LNCAP (cell line): Measurements from ENCODE around the gene CRISPLD2.

Experiments
- TF ChIP-seq, protein P1 (sequence below): fragments of 450-650 bp; IDR thresholded peaks from 2 replicates; pipeline ENCODE4 v1.5.1; 2017; ENCODE audit warnings: mild to moderate bottlenecking

Gene CRISPLD2

DNA sequence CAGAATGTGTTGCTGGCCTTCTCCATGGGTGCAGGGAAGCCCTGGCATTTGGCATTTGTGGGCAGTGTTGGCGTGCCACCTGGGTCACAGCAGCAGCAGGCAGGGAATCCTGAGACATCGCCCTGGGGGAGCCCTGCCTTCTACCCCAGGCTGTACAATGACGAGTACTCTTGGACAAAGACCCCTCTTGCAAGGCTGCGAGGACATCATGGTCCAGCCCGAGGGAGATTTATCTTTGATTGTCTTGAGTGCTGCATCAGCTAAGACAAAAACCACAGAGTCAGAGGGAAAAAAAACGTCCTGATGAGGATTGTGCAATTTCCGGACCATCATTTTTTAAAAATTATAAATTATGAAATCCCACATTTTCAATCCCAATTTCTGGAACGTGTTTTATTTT is 3.7 kb downstream of the CRISPLD2 start:
- TF ChIP-seq, protein P1, sequence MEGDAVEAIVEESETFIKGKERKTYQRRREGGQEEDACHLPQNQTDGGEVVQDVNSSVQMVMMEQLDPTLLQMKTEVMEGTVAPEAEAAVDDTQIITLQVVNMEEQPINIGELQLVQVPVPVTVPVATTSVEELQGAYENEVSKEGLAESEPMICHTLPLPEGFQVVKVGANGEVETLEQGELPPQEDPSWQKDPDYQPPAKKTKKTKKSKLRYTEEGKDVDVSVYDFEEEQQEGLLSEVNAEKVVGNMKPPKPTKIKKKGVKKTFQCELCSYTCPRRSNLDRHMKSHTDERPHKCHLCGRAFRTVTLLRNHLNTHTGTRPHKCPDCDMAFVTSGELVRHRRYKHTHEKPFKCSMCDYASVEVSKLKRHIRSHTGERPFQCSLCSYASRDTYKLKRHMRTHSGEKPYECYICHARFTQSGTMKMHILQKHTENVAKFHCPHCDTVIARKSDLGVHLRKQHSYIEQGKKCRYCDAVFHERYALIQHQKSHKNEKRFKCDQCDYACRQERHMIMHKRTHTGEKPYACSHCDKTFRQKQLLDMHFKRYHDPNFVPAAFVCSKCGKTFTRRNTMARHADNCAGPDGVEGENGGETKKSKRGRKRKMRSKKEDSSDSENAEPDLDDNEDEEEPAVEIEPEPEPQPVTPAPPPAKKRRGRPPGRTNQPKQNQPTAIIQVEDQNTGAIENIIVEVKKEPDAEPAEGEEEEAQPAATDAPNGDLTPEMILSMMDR: no peak

DNA sequence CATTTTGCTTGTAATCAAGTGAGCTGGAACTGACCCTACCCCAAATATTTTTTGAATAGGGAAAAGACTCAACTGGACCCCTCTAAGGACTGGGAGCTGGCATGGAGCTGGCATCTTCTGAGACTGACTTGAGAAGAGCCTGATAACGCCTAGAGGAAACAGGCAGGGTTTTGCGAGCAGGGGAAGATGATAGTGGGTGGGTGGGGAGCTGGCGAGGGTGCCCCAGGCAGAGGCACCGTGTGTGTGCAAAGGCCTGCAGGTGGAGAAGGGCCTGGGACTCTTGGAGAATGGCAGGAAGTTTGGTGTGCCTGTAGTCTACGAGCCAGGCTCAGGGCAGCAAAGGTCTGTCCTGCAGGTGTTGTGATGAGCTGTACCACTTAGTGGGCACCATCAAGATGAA is 4.1 kb downstream of the CRISPLD2 start:
- TF ChIP-seq, protein P1: no peak

DNA sequence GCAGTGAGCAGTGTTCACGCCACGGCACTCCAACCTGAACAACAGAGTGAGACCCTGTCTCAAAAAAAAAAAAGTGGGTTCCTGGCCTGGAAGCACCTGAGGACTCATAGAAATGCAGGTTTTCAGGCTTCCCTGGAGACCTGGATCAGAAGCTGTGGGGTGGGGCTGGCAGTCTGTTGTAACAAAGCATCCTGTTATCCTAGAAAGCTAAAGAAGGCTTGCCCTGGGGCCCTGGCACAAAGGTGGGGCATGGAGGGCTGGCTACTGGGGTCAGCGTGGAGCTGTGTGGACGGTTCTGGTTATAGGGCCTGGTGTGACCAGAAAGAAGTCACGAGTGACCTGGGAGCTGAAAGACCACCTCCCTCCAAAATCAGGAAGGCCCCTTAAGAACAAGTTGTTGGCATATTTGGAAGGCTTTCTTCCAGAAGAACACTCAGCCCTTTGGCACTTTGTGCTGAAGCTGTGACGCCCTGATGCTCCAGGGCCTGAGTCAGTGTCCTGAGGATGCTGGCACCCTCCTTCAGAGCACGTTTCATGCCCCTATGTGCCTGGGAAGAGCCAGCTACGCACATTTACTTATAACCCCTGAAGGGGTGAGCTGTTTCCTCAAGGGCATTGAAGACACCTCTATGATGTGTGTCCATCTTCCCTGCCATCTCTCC is 6.2 kb downstream of the CRISPLD2 start:
- TF ChIP-seq, protein P1: no peak

DNA sequence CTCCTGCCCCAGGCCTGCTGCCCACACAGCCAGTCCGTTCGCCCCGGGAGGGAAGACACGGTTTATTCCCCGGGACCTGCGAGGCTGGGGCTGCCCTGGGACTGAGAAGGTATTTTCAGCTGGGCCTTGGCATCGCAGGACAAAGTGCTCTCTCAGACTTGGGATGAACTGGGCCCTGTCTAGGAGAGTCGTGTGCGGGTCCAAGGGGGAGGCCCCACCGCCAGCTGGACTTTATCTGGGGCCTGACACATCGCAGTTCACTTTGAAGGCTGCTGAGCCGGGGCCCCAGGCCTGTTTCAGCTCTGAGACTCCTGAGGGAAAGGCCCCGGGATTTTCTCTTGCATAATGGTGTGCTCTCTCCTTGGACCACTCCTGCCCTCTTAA is 6.8 kb downstream of the CRISPLD2 start:
- TF ChIP-seq, protein P1: no peak

DNA sequence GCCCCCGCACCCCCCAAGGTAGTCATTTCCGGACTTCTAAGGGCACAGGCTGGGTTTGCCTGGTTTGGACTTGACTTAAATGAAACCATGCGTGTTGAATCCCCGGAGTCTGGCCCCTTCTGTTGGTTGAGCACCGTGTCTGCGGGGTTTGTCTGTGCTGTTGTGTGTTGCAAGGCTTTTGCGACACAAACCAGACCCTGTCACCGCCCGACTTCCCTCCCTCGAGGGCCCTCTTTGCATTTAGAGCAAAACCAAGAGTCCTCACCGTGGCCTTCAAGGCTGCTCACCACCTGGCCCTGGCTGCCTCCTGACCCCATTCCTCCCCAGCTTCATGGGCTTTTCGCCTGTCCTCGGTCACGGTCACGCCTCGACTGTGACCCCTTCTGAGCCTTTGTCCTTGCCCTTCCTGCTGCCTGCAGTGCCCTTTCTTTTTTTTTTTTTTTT is 7.4 kb downstream of the CRISPLD2 start:
- TF ChIP-seq, protein P1: no peak

DNA sequence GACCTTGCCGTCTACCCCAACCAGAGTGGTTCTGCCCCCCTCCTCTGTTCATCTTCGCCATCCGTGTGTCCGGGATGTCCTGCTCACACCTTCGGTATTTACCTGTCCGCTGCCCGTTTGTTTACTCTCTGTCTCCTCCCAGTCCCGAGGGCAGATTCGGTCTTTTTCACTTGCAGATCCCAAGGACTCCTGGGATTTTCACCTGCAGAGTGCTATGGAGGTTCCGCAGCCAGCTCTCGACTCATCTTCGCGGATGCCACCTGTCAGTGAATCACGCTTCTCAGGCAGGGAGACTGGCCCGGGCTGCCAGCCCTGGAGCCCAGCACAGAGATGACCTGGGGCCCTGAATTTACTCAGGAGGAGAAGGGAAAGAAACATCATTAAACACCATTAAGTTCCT is 8.1 kb downstream of the CRISPLD2 start:
- TF ChIP-seq, protein P1: no peak

DNA sequence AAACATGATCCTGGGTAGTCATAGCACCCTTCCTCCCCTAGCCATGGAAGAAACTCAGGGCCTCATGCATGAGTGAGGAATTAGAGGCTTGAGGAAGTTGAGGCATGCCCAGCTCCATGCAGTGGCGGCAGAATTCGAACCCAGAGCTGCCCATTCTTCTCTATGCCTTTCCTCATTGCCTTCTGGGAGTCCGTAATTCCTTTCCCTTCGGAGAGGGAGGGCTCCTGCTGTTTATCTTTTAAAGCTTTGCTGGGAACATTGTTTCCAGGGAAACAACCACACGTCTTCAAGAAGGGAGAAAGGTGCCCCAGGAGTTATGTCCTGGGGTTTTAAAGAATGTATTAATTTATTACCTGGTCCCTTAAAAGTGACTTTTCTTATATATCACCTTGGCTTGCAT is 8.5 kb downstream of the CRISPLD2 start:
- TF ChIP-seq, protein P1: no peak
